Measurements from ENCODE around the gene FGF14. TPM values are rescaled to one million over a fixed set of nuclear protein-coding genes. Genes with fewer than 3 reads are reported as not detected.
A peak's percentile ranks its signal among the peaks of the same experiment; 100 is the strongest.

FGF14 gene
- total RNA-seq, 1 donor from 2014 or later: not detected

- Histone ChIP-seq H3K27me3 (ENCODE audit: control insufficient read depth, insufficient read depth, low read length) (no peaks in the 10 kb centered on the region), H3K4me3 (ENCODE audit: low read depth, low read length) (no peak overlapping the region), H3K36me3 (ENCODE audit: control insufficient read depth, insufficient read depth, low read length) (no peaks in the 10 kb centered on the region)
- TF ChIP-seq, protein P1, sequence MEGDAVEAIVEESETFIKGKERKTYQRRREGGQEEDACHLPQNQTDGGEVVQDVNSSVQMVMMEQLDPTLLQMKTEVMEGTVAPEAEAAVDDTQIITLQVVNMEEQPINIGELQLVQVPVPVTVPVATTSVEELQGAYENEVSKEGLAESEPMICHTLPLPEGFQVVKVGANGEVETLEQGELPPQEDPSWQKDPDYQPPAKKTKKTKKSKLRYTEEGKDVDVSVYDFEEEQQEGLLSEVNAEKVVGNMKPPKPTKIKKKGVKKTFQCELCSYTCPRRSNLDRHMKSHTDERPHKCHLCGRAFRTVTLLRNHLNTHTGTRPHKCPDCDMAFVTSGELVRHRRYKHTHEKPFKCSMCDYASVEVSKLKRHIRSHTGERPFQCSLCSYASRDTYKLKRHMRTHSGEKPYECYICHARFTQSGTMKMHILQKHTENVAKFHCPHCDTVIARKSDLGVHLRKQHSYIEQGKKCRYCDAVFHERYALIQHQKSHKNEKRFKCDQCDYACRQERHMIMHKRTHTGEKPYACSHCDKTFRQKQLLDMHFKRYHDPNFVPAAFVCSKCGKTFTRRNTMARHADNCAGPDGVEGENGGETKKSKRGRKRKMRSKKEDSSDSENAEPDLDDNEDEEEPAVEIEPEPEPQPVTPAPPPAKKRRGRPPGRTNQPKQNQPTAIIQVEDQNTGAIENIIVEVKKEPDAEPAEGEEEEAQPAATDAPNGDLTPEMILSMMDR (IDR thresholded peaks at IDR 0.05; ENCODE audit: insufficient read depth, low read length, severe bottlenecking): no peak
- DNase-seq (ENCODE audit: low read depth) (peak; percentile 14), FAIRE-seq (no peak)
Observed at GRCh38 chr13:101747039-101747438, 654.8 kb downstream of the FGF14 start.

DNA sequence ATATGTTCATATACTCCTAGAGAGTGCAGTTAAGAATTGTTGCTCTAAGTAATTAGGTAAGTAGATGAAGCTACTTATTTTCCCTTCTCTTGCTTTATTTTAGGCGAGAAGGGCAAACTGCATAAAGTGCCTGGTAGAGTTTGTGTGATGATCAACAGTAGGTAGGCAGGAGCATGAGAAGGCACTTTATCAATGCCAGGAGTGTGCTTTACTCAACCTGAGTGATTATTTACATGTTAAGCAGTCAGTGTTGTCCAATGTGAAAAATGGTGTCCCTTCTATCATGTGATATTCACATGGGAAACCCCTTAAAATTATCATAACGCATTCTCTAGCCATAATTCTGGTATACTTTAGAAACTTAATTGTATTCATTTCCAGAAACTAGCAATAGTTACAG is 655.3 kb downstream of the FGF14 start:
- FAIRE-seq (no peak), DNase-seq (ENCODE audit: low read depth) (no peak)
- Histone ChIP-seq H3K27me3 (ENCODE audit: control insufficient read depth, insufficient read depth, low read length) (no peaks in the 10 kb centered on the region), H3K36me3 (ENCODE audit: control insufficient read depth, insufficient read depth, low read length) (no peaks in the 10 kb centered on the region), H3K4me3 (ENCODE audit: low read depth, low read length) (no peak overlapping the region)
- TF ChIP-seq, protein P1 (IDR thresholded peaks at IDR 0.05; ENCODE audit: insufficient read depth, low read length, severe bottlenecking): no peak

GRCh38 chr13:101739382-101740178 is 662.3 kb downstream of the FGF14 start:
- H3K27me3 ChIP-seq (ENCODE audit: control insufficient read depth, insufficient read depth, low read length): no peaks in the 10 kb centered on the region
- H3K36me3 ChIP-seq (ENCODE audit: control insufficient read depth, insufficient read depth, low read length): no peaks in the 10 kb centered on the region
- FAIRE-seq (no peak), DNase-seq (ENCODE audit: low read depth) (no peak)
- TF ChIP-seq, protein P1 (IDR thresholded peaks at IDR 0.05; ENCODE audit: insufficient read depth, low read length, severe bottlenecking): no peak
- H3K4me3 ChIP-seq (ENCODE audit: low read depth, low read length): no peak overlapping the region

GRCh38 chr13:101738336-101738735 is 663.5 kb downstream of the FGF14 start:
- FAIRE-seq (no peak), DNase-seq (ENCODE audit: low read depth) (no peak)
- no peaks in the 10 kb centered on the region for H3K27me3 ChIP-seq (ENCODE audit: control insufficient read depth, insufficient read depth, low read length)
- H3K4me3 ChIP-seq (ENCODE audit: low read depth, low read length): no peak overlapping the region
- TF ChIP-seq, protein P1 (IDR thresholded peaks at IDR 0.05; ENCODE audit: insufficient read depth, low read length, severe bottlenecking): no peak
- H3K36me3 ChIP-seq (ENCODE audit: control insufficient read depth, insufficient read depth, low read length): no peaks in the 10 kb centered on the region

DNA sequence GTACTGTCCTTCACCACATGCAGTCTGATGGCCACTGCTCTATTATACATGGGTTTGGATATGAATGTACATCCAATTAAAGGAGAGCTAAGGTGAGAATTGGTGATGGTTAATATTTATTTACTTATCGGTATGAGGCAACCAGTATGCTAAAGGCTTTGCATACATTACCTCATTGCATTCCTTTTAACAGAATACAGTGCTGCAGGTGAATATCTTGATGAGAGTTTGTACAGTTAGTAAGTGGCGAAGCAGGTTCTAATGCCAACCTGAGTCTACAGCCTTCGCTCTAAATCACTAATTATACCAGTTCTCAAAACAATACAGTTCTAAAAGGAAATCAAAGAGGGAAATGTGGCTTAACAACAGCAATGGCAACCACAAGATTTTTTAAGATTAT is 665.3 kb downstream of the FGF14 start:
- TF ChIP-seq, protein P1 (IDR thresholded peaks at IDR 0.05; ENCODE audit: insufficient read depth, low read length, severe bottlenecking): no peak
- no peak overlapping the region for H3K4me3 ChIP-seq (ENCODE audit: low read depth, low read length)
- no peaks in the 10 kb centered on the region for H3K36me3 ChIP-seq (ENCODE audit: control insufficient read depth, insufficient read depth, low read length)
- DNase-seq (ENCODE audit: low read depth) (peak; percentile 50), FAIRE-seq (no peak)
- no peaks in the 10 kb centered on the region for H3K27me3 ChIP-seq (ENCODE audit: control insufficient read depth, insufficient read depth, low read length)

Data from bronchial epithelial cell (primary cell).